Measurements from ENCODE around the gene BDKRB2. TPM values are rescaled to one million over a fixed set of nuclear protein-coding genes. Genes with fewer than 3 reads are reported as not detected.

Gene BDKRB2
- total RNA-seq, 1 donor from 2014 or later: 0.29 TPM

GRCh38 chr14:96215452-96216244 lies 11.0 kb downstream of the BDKRB2 start:
- DNase-seq (ENCODE audit: low read depth): no peak
- no peak overlapping the region for H3K4me3 ChIP-seq (ENCODE audit: low read depth, low read length)
- no peak for TF ChIP-seq CTCF (conservative IDR thresholded peaks at IDR 0.05; ENCODE audit: low read depth, low read length)

- no peak for DNase-seq (ENCODE audit: low read depth)
- TF ChIP-seq CTCF (conservative IDR thresholded peaks at IDR 0.05; ENCODE audit: low read depth, low read length): no peak
- no peak overlapping the region for H3K4me3 ChIP-seq (ENCODE audit: low read depth, low read length)
These were observed 12.0 kb downstream of the BDKRB2 start for GRCh38 chr14:96216627-96217026.

GRCh38 chr14:96217376-96217913 lies 12.8 kb downstream of the BDKRB2 start:
- no peak overlapping the region for H3K4me3 ChIP-seq (ENCODE audit: low read depth, low read length)
- TF ChIP-seq CTCF (conservative IDR thresholded peaks at IDR 0.05; ENCODE audit: low read depth, low read length): no peak
- DNase-seq (ENCODE audit: low read depth): no peak

GRCh38 chr14:96221109-96221650 lies 16.5 kb downstream of the BDKRB2 start:
- H3K4me3 ChIP-seq (ENCODE audit: low read depth, low read length): no peak overlapping the region
- DNase-seq (ENCODE audit: low read depth): no peak
- no peak for TF ChIP-seq CTCF (conservative IDR thresholded peaks at IDR 0.05; ENCODE audit: low read depth, low read length)

- DNase-seq (ENCODE audit: low read depth): no peak
- H3K4me3 ChIP-seq (ENCODE audit: low read depth, low read length): no peak overlapping the region
These were observed 17.2 kb downstream of the BDKRB2 start for GRCh38 chr14:96221841-96222240.

GRCh38 chr14:96224480-96225096 lies 19.9 kb downstream of the BDKRB2 start:
- DNase-seq (ENCODE audit: low read depth): no peak
- TF ChIP-seq CTCF (conservative IDR thresholded peaks at IDR 0.05; ENCODE audit: low read depth, low read length): no peak
- no peak overlapping the region for H3K4me3 ChIP-seq (ENCODE audit: low read depth, low read length)

More at GRCh38 chr14:96221841-96222240, 17.2 kb downstream of the BDKRB2 start:
- no peak for TF ChIP-seq CTCF (conservative IDR thresholded peaks at IDR 0.05; ENCODE audit: low read depth, low read length)
